ENCODE results near the gene LGALS3.

LGALS3 gene

DNA sequence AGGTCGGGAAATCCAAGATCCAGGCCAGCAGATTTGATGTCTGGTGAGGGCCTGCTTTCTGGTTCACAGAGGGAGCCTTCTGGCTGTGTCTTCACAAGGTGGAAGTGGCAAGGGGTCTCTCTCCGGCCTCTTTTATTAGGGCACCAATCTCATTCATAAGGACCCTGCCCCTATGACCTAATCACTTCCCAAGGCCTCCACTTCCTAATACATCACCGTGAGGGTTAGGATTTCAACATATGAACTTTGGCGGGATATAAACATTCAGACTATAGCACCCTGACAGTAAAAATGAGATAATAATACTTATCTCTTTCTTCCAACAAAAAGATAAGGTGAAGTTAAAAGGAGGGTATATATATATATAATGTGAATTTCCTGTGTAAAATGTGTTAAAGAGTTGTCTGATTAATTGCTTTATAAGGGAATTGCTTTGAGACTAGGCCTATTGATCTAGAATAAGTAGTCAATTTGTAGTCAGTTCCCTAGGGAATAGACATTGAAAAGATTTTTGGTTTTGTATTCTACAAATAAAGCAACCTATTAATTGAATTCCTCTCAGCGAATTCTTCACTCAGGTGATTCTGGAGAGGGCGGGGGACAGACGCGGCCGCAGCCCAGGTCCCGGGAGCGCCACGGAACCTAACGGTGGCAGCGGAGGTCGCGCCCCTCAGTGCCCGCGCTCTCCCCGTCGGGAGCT is 516 bp upstream of the LGALS3 start:
- DNase-seq (ENCODE audit: extremely low read depth, insufficient read length) = no peak
- Histone ChIP-seq H3K27me3 (replicated peaks; ENCODE audit: control insufficient read depth, insufficient read depth, low read length) (no peaks in the 10 kb centered on the region), H3K4me3 (replicated peaks; ENCODE audit: low read depth, low read length) (peak overlapping the region; percentile 67), H3K36me3 (ENCODE audit: control insufficient read depth, insufficient read depth, low read length) (no peaks in the 10 kb centered on the region)
- TF ChIP-seq, protein P1, sequence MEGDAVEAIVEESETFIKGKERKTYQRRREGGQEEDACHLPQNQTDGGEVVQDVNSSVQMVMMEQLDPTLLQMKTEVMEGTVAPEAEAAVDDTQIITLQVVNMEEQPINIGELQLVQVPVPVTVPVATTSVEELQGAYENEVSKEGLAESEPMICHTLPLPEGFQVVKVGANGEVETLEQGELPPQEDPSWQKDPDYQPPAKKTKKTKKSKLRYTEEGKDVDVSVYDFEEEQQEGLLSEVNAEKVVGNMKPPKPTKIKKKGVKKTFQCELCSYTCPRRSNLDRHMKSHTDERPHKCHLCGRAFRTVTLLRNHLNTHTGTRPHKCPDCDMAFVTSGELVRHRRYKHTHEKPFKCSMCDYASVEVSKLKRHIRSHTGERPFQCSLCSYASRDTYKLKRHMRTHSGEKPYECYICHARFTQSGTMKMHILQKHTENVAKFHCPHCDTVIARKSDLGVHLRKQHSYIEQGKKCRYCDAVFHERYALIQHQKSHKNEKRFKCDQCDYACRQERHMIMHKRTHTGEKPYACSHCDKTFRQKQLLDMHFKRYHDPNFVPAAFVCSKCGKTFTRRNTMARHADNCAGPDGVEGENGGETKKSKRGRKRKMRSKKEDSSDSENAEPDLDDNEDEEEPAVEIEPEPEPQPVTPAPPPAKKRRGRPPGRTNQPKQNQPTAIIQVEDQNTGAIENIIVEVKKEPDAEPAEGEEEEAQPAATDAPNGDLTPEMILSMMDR (IDR thresholded peaks at IDR 0.05; ENCODE audit: insufficient read depth, low read length, poor library complexity, severe bottlenecking) = no peak

DNA sequence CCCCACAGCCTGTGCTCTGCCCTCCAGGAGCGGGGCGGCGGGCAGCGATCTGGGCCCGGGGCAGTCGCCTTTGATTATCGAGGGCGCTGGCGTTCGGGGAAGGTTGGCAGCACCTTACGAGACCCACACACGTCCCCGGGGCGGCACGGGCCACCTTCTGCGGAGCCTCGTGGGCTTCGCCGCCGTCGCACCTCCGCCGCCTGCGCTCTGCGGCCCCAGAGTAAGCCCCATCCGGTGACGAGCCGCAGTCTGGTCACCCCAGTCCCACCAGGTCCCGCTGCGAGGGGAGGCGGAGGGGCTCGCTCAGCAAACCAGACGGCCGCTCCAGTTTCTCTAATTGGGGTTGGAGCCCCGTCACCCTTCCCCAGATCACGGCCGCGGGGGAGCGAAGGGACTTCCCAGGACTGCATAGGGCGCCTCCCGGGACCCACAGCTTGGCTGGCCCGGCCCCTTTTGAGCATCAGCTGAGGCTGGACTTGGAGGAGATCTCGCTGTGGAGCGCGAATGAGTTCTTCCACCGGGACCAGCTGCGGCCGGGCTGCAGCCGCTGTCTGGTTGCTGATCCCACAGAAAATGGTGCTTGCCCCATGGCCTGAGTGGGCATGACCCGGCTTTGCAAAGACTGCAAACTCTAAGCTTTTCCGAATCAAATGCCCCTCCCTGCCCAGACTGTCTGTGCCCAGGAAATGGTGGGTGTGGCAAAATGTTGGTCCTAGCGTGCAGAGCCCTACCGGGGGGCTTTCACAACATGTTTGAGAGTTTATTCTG is 560 bp downstream of the LGALS3 start:
- Histone ChIP-seq H3K4me3 (replicated peaks; ENCODE audit: low read depth, low read length) (peak overlapping the region; percentile 67), H3K27me3 (replicated peaks; ENCODE audit: control insufficient read depth, insufficient read depth, low read length) (no peaks in the 10 kb centered on the region), H3K36me3 (ENCODE audit: control insufficient read depth, insufficient read depth, low read length) (0 out of 2 replicates have a peak, but pooled peaks cover 1% of the 10 kb centered on the region)
- TF ChIP-seq, protein P1 (IDR thresholded peaks at IDR 0.05; ENCODE audit: insufficient read depth, low read length, poor library complexity, severe bottlenecking) = no peak
- peak; percentile 76 for DNase-seq (ENCODE audit: extremely low read depth, insufficient read length)

GRCh38 chr14:55130196-55130550 is 1.1 kb downstream of the LGALS3 start:
- Histone ChIP-seq H3K27me3 (replicated peaks; ENCODE audit: control insufficient read depth, insufficient read depth, low read length) (no peaks in the 10 kb centered on the region), H3K4me3 (replicated peaks; ENCODE audit: low read depth, low read length) (peak overlapping the region; percentile 67), H3K36me3 (ENCODE audit: control insufficient read depth, insufficient read depth, low read length) (0 out of 2 replicates have a peak, but pooled peaks cover 1% of the 10 kb centered on the region)
- TF ChIP-seq, protein P1 (IDR thresholded peaks at IDR 0.05; ENCODE audit: insufficient read depth, low read length, poor library complexity, severe bottlenecking) = no peak
- no peak for DNase-seq (ENCODE audit: extremely low read depth, insufficient read length)

- Histone ChIP-seq H3K27me3 (replicated peaks; ENCODE audit: control insufficient read depth, insufficient read depth, low read length) (no peaks in the 10 kb centered on the region), H3K36me3 (ENCODE audit: control insufficient read depth, insufficient read depth, low read length) (0 out of 2 replicates have a peak, but pooled peaks cover 1% of the 10 kb centered on the region)
- TF ChIP-seq, protein P1 (IDR thresholded peaks at IDR 0.05; ENCODE audit: insufficient read depth, low read length, poor library complexity, severe bottlenecking) = no peak
Measured at GRCh38 chr14:55131370-55132137, 2.5 kb downstream of the LGALS3 start.

GRCh38 chr14:55133416-55133815 is 4.4 kb downstream of the LGALS3 start:
- no peak for DNase-seq (ENCODE audit: extremely low read depth, insufficient read length)
- Histone ChIP-seq H3K27me3 (replicated peaks; ENCODE audit: control insufficient read depth, insufficient read depth, low read length) (no peaks in the 10 kb centered on the region), H3K36me3 (ENCODE audit: control insufficient read depth, insufficient read depth, low read length) (peaks cover 1% of the 10 kb centered on the region; the same call in 1 of the 2 replicates), H3K4me3 (replicated peaks; ENCODE audit: low read depth, low read length) (no peak overlapping the region)
- TF ChIP-seq, protein P1 (IDR thresholded peaks at IDR 0.05; ENCODE audit: insufficient read depth, low read length, poor library complexity, severe bottlenecking) = no peak

More at GRCh38 chr14:55131370-55132137, 2.5 kb downstream of the LGALS3 start:
- DNase-seq (ENCODE audit: extremely low read depth, insufficient read length) = no peak
- no peak overlapping the region for H3K4me3 ChIP-seq (replicated peaks; ENCODE audit: low read depth, low read length)
